Measurements from ENCODE around the gene KSR2.

KSR2 gene

DNA sequence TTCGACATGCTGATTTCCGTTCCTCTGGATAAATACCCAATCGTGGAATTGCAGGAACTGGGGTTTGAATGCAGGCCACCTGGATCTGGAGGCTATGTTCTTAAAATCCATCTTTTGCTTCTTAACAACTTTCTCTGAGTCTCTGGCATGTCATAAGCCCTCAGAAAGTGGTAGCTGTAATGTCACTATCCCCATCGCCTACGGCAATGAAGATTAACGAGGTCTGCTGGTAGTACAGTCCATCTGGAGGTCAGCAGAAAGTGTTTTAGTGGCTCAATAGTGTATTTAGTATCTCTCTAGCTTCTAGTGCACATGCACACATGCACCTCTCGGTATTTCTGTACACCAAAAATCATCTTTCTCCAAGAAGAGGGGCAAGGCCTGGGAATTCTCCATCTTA, 477.1 kb downstream of the KSR2 start:
- no peaks in the 10 kb centered on the region for H3K9me3 ChIP-seq (ENCODE audit: control insufficient read depth, insufficient read depth, low read depth, low read length)
- H3K4me1 ChIP-seq (ENCODE audit: control insufficient read depth, insufficient read depth, low read length): peaks cover 13% of the 10 kb centered on the region; the same call in 1 of the 2 replicates
- CTCF ChIA-PET: no interaction called here
- TF ChIP-seq ZFHX2 (tag by site-specific recombination; conservative IDR thresholded peaks at IDR 0.05) (no peak), ZBTB20 (tag by site-specific recombination; IDR thresholded peaks at IDR 0.05) (no peak), ZNF555 (tag by site-specific recombination; conservative IDR thresholded peaks at IDR 0.05) (no peak), ZNF501 (tag by site-specific recombination; IDR thresholded peaks at IDR 0.05) (no peak), ZNF560 (tag by site-specific recombination; IDR thresholded peaks at IDR 0.05; ENCODE audit: borderline replicate concordance) (no peak), ZFP69B (tag by site-specific recombination; IDR thresholded peaks at IDR 0.05) (no peak), ZBTB17 (tag by site-specific recombination; IDR thresholded peaks at IDR 0.05) (no peak), ZSCAN16 (tag by site-specific recombination; IDR thresholded peaks at IDR 0.05) (no peak), GLIS2 (tag by site-specific recombination; IDR thresholded peaks at IDR 0.05) (no peak), ZNF76 (tag by site-specific recombination; IDR thresholded peaks at IDR 0.05; ENCODE audit: borderline replicate concordance, low read depth) (no peak), ZNF707 (tag by site-specific recombination; IDR thresholded peaks at IDR 0.05) (no peak), ZBTB7A (tag by site-specific recombination; IDR thresholded peaks at IDR 0.05; ENCODE audit: low read depth) (no peak), ZNF473 (tag by site-specific recombination; IDR thresholded peaks at IDR 0.05) (no peak), ZNF747 (tag by site-specific recombination; IDR thresholded peaks at IDR 0.05) (no peak), ZNF596 (tag by site-specific recombination; IDR thresholded peaks at IDR 0.05) (no peak)
- TF ChIP-seq, protein P1, sequence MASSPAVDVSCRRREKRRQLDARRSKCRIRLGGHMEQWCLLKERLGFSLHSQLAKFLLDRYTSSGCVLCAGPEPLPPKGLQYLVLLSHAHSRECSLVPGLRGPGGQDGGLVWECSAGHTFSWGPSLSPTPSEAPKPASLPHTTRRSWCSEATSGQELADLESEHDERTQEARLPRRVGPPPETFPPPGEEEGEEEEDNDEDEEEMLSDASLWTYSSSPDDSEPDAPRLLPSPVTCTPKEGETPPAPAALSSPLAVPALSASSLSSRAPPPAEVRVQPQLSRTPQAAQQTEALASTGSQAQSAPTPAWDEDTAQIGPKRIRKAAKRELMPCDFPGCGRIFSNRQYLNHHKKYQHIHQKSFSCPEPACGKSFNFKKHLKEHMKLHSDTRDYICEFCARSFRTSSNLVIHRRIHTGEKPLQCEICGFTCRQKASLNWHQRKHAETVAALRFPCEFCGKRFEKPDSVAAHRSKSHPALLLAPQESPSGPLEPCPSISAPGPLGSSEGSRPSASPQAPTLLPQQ (tag by site-specific recombination; IDR thresholded peaks at IDR 0.05): no peak
- TF ChIP-seq, protein P2, sequence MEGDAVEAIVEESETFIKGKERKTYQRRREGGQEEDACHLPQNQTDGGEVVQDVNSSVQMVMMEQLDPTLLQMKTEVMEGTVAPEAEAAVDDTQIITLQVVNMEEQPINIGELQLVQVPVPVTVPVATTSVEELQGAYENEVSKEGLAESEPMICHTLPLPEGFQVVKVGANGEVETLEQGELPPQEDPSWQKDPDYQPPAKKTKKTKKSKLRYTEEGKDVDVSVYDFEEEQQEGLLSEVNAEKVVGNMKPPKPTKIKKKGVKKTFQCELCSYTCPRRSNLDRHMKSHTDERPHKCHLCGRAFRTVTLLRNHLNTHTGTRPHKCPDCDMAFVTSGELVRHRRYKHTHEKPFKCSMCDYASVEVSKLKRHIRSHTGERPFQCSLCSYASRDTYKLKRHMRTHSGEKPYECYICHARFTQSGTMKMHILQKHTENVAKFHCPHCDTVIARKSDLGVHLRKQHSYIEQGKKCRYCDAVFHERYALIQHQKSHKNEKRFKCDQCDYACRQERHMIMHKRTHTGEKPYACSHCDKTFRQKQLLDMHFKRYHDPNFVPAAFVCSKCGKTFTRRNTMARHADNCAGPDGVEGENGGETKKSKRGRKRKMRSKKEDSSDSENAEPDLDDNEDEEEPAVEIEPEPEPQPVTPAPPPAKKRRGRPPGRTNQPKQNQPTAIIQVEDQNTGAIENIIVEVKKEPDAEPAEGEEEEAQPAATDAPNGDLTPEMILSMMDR (tag by site-specific recombination; IDR thresholded peaks at IDR 0.05): no peak
- TF ChIP-seq, protein P3, sequence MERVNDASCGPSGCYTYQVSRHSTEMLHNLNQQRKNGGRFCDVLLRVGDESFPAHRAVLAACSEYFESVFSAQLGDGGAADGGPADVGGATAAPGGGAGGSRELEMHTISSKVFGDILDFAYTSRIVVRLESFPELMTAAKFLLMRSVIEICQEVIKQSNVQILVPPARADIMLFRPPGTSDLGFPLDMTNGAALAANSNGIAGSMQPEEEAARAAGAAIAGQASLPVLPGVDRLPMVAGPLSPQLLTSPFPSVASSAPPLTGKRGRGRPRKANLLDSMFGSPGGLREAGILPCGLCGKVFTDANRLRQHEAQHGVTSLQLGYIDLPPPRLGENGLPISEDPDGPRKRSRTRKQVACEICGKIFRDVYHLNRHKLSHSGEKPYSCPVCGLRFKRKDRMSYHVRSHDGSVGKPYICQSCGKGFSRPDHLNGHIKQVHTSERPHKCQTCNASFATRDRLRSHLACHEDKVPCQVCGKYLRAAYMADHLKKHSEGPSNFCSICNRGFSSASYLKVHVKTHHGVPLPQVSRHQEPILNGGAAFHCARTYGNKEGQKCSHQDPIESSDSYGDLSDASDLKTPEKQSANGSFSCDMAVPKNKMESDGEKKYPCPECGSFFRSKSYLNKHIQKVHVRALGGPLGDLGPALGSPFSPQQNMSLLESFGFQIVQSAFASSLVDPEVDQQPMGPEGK (tag by site-specific recombination; IDR thresholded peaks at IDR 0.05): no peak
- H3K36me3 ChIP-seq (ENCODE audit: control insufficient read depth in 2 of 2, insufficient read depth in 1 of 2, low read length in 2 of 2): no peaks in the 10 kb centered on the region
- H3K4me3 ChIP-seq (ENCODE audit: low read depth, low read length): no peak overlapping the region
- no peak overlapping the region for H3K27ac ChIP-seq (ENCODE audit: extremely low read depth, low read depth, low read length)
- POLR2A ChIA-PET: no interaction called here

DNA sequence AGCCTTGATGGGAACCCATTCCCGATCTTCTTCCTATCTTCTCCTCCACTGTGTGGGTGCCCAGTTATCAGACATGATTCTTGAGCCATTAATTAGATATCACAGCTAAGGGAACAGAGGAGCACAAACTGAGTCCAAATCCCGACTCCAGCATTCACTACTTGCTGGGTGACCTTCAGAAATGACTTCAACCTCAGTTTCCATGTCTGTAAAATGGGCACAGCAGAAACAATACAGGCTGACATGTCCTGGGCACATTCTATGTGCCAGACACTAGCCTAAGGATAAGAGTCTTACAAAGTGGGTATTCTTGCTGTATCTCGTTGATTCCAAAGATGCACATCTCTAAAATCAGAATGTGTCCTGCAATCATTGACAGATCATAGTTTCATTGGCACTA, 478.7 kb downstream of the KSR2 start:
- CTCF ChIA-PET: interaction anchor here (0.7 to 1.9 kb wide), 2 partner anchors 98 to 1567 kb away, joined by 3 to 8 read pairs; no protein-coding TSS in a partner anchor
- no peak overlapping the region for H3K4me3 ChIP-seq (ENCODE audit: low read depth, low read length)
- no peaks in the 10 kb centered on the region for H3K9me3 ChIP-seq (ENCODE audit: control insufficient read depth, insufficient read depth, low read depth, low read length)
- H3K27ac ChIP-seq (ENCODE audit: extremely low read depth, low read depth, low read length): no peak overlapping the region
- H3K36me3 ChIP-seq (ENCODE audit: control insufficient read depth in 2 of 2, insufficient read depth in 1 of 2, low read length in 2 of 2): no peaks in the 10 kb centered on the region
- POLR2A ChIA-PET: no interaction called here
- H3K4me1 ChIP-seq (ENCODE audit: control insufficient read depth, insufficient read depth, low read length): peaks cover 9% of the 10 kb centered on the region; the same call in 1 of the 2 replicates
- TF ChIP-seq, protein P4, sequence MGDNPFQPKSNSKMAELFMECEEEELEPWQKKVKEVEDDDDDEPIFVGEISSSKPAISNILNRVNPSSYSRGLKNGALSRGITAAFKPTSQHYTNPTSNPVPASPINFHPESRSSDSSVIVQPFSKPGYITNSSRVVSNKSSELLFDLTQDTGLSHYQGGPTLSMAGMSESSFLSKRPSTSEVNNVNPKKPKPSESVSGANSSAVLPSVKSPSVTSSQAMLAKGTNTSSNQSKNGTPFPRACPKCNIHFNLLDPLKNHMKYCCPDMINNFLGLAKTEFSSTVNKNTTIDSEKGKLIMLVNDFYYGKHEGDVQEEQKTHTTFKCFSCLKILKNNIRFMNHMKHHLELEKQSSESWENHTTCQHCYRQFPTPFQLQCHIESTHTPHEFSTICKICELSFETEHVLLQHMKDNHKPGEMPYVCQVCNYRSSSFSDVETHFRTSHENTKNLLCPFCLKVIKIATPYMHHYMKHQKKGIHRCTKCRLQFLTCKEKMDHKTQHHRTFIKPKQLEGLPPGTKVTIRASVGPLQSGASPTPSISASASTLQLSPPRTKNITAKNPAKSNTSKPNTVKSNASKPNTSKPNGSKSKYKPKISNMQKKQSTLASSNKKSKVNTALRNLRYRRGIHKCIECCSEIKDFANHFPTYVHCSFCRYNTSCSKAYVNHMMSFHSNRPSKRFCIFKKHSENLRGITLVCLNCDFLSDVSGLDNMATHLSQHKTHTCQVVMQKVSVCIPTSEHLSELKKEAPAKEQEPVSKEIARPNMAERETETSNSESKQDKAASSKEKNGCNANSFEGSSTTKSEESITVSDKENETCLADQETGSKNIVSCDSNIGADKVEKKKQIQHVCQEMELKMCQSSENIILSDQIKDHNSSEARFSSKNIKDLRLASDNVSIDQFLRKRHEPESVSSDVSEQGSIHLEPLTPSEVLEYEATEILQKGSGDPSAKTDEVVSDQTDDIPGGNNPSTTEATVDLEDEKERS (tag by site-specific recombination; IDR thresholded peaks at IDR 0.05): no peak
- TF ChIP-seq ZNF558 (tag by site-specific recombination; IDR thresholded peaks at IDR 0.05) (no peak), IKZF3 (tag by site-specific recombination; IDR thresholded peaks at IDR 0.05) (no peak), ZNF623 (tag by site-specific recombination; IDR thresholded peaks at IDR 0.05) (no peak)

All from HEK293 (cell line).